K562 (cell line): Measurements from ENCODE around the gene FAM53A.

Experiments
- CTCF ChIP-seq, 3 experiments: IDR thresholded peaks in 2 of 3; conservative IDR thresholded peaks in 1 of 3; 2 replicates each; pipeline ENCODE4 v1.5.1; 2011 to 2012; ENCODE audit warnings: low read length in 3 of 3, mild to moderate bottlenecking in 3 of 3, control low read depth in 2 of 3, improper control_type of control experiment in 1 of 3, inconsistent platforms in 1 of 3, low read depth in 1 of 3, mixed read lengths in 1 of 3, moderate library complexity in 1 of 3; ENCODE audit not compliant: insufficient read depth in 2 of 3
- FOXK1 ChIP-seq: sonication (generic); formaldehyde crosslinking; IDR thresholded peaks from 2 replicates; pipeline ENCODE4 v1.8.0; 2022; ENCODE audit warnings: missing genetic modification reagents, mild to moderate bottlenecking, borderline replicate concordance
- JUND ChIP-seq, 2 experiments: IDR thresholded peaks; 2 replicates in 1 of 2; 3 replicates in 1 of 2; pipeline ENCODE4 v1.6.1; 2011; ENCODE audit warnings: borderline replicate concordance in 2 of 2, low read depth in 2 of 2, low read length in 2 of 2, improper control_type of control experiment in 1 of 2, missing biosample characterization in 1 of 2, missing genetic modification characterization in 1 of 2, missing genetic modification reagents in 1 of 2
- SAFB2 ChIP-seq: fragments of 200-400 bp; formaldehyde crosslinking; IDR thresholded peaks from 2 replicates; pipeline ENCODE4 v1.6.1; 2018; ENCODE audit warnings: borderline replicate concordance, low read length, low read depth, moderate library complexity; ENCODE audit not compliant: severe bottlenecking

GRCh38 chr4:1621526-1621925 lies 62.6 kb downstream of the FAM53A start:
- TF ChIP-seq SAFB2 (no peak), JUND (IDR thresholded peaks at IDR 0.05; ENCODE audit: borderline replicate concordance, low read depth, low read length) (no peak), JUND (tag; IDR thresholded peaks at IDR 0.05; ENCODE audit: borderline replicate concordance, low read depth, low read length) (no peak), CTCF (IDR thresholded peaks at IDR 0.05 in 2 of 3, conservative IDR thresholded peaks at IDR 0.05 in 1 of 3; ENCODE audit: insufficient read depth in 2 of 3, low read depth in 1 of 3, low read length in 3 of 3) (no peak), FOXK1 (CRISPR knock-in tag) (no peak)
